Left ventricle myocardium inferior (tissue), 1 donor: ENCODE measurements around the gene IRF2BPL. TPM values are rescaled to one million over a fixed set of nuclear protein-coding genes. Genes with fewer than 3 reads are reported as not detected.
A peak's percentile ranks its signal among the peaks of the same experiment; 100 is the strongest.

Source experiments
- DNase-seq: peaks from one replicate; pipeline ENCODE4 v3.0.0-alpha.2; 2020
- H3K27ac ChIP-seq: fragments of 200-600 bp; replicated peaks from 2 replicates; pipeline ENCODE4 v1.8.0; 2021
- H3K27me3 ChIP-seq: fragments of 200-600 bp; 2 replicates; pipeline ENCODE4 v1.8.0; 2021; ENCODE audit warnings: low read depth
- H3K36me3 ChIP-seq: fragments of 200-600 bp; 2 replicates; pipeline ENCODE4 v1.8.0; 2021
- H3K4me1 ChIP-seq: fragments of 200-600 bp; 2 replicates; pipeline ENCODE4 v1.8.0; 2021
- H3K4me3 ChIP-seq: fragments of 200-600 bp; 2 replicates; pipeline ENCODE4 v1.8.0; 2021; ENCODE audit warnings: mild to moderate bottlenecking, moderate library complexity
- H3K9me3 ChIP-seq: fragments of 200-600 bp; replicated peaks from 2 replicates; pipeline ENCODE4 v1.8.0; 2021
- CTCF ChIP-seq: fragments of 200-600 bp; IDR thresholded peaks from 2 replicates; pipeline ENCODE4 v1.8.0; 2021; ENCODE audit warnings: antibody characterized with exemption, mild to moderate bottlenecking, borderline replicate concordance
- intact Hi-C: fragments of 100-400 bp; cut with micrococcal nuclease; formaldehyde crosslinking; loops from one replicate; pipeline ENCODE4 v1.11.0; 2022
- total RNA-seq: library from RNA; stranded (reverse); fragmentation: NEBNext Ultra II Directional; extraction: Animal tissue kit (Norgen Biotek cat#: 25700); gene quantifications from one replicate; pipeline ENCODE4 v1.2.1, GENCODE V29; 2021
- donor health status: DM: no; HTN: yes; CAD: no; lungs with severe emphysema.

Gene IRF2BPL
- total RNA-seq, 1 donor from 2014 or later: 35.5 TPM

- intact Hi-C loops: loop anchor here (5.0 kb wide), 1 partner anchor 157 kb away; no protein-coding TSS in a partner anchor
- no peaks in the 10 kb centered on the region for H3K27me3 ChIP-seq
- peak overlapping the region; percentile 75 for H3K27ac ChIP-seq
- peaks cover 58% of the 10 kb centered on the region for H3K4me1 ChIP-seq
- no peaks in the 10 kb centered on the region for H3K9me3 ChIP-seq
- no peak for TF ChIP-seq CTCF
- no peak overlapping the region for H3K4me3 ChIP-seq
- peaks cover 3% of the 10 kb centered on the region for H3K36me3 ChIP-seq
- DNase-seq: no peak
These were observed 41.0 kb upstream of the IRF2BPL start for GRCh38 chr14:77069551-77069950.

- intact Hi-C loops: loop anchor here (5.0 kb wide), 1 partner anchor 156 kb away; no protein-coding TSS in a partner anchor
- peak overlapping the region; percentile 75 for H3K27ac ChIP-seq
- TF ChIP-seq CTCF: peak; percentile 6
These were observed 40.2 kb upstream of the IRF2BPL start for GRCh38 chr14:77068517-77069200.

GRCh38 chr14:77067632-77068516, 39.4 kb upstream of the IRF2BPL start:
- TF ChIP-seq CTCF: peak; percentile 92
- no peaks in the 10 kb centered on the region for H3K36me3 ChIP-seq
- H3K4me3 ChIP-seq: no peak overlapping the region
- intact Hi-C loops: loop anchor here (5.0 kb wide), 1 partner anchor 156 kb away; no protein-coding TSS in a partner anchor
- peak; percentile 63 for DNase-seq
- peaks cover 56% of the 10 kb centered on the region for H3K4me1 ChIP-seq
- H3K27ac ChIP-seq: peak overlapping the region; percentile 75
- no peaks in the 10 kb centered on the region for H3K27me3 ChIP-seq
- no peaks in the 10 kb centered on the region for H3K9me3 ChIP-seq

More at GRCh38 chr14:77068517-77069200, 40.2 kb upstream of the IRF2BPL start:
- H3K4me1 ChIP-seq: peaks cover 56% of the 10 kb centered on the region
- H3K9me3 ChIP-seq: no peaks in the 10 kb centered on the region
- H3K27me3 ChIP-seq: no peaks in the 10 kb centered on the region
- H3K36me3 ChIP-seq: no peaks in the 10 kb centered on the region
- H3K4me3 ChIP-seq: no peak overlapping the region
- no peak for DNase-seq

GRCh38 chr14:77066578-77067172, 38.2 kb upstream of the IRF2BPL start:
- no peak for TF ChIP-seq CTCF

GRCh38 chr14:77065851-77066577, 37.5 kb upstream of the IRF2BPL start:
- intact Hi-C loops: loop anchor here (5.0 kb wide), 1 partner anchor 154 kb away; no protein-coding TSS in a partner anchor
- no peak for TF ChIP-seq CTCF
- no peak overlapping the region for H3K4me3 ChIP-seq
- no peaks in the 10 kb centered on the region for H3K27me3 ChIP-seq
- H3K27ac ChIP-seq: no peak overlapping the region
- peaks cover 54% of the 10 kb centered on the region for H3K4me1 ChIP-seq
- DNase-seq: no peak
- no peaks in the 10 kb centered on the region for H3K36me3 ChIP-seq
- H3K9me3 ChIP-seq: no peaks in the 10 kb centered on the region

More at GRCh38 chr14:77066578-77067172, 38.2 kb upstream of the IRF2BPL start:
- no peak overlapping the region for H3K4me3 ChIP-seq
- H3K9me3 ChIP-seq: no peaks in the 10 kb centered on the region
- H3K36me3 ChIP-seq: no peaks in the 10 kb centered on the region
- H3K4me1 ChIP-seq: peaks cover 56% of the 10 kb centered on the region
- H3K27ac ChIP-seq: peak overlapping the region; percentile 17
- intact Hi-C loops: loop anchor here (5.0 kb wide), 1 partner anchor 154 kb away; no protein-coding TSS in a partner anchor
- H3K27me3 ChIP-seq: no peaks in the 10 kb centered on the region
- DNase-seq: no peak
